Hypothalamus (tissue), 51 donors: ENCODE results near the gene CAPN11.

Source experiments
- DNase-seq, 51 donors: peaks; one replicate each; lab custom pipeline; 2025; lab: John Stamatoyannopoulos, UW

The CAPN11 gene

DNA sequence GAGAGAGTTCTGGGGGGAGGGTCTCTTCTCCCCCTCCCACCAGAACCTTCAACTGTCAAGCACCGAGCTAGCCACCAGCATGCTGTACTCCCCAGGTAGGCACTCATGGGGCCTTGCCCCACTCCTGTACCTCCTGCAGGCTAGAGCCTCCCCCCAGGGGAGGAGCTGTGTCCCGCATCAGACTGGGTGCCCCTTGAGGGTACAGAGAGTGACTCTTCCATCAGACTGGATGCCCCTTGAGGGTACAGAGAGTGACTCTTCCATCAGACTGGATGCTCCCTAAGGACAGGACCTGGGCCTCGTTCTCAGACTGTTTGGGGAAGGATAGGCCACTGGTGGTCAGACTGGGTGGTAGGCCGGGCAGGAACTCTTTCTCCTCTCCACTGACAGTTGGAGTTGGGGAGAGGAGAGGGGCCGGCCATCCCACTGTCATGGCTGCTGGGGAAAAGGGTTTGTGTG is at the start of gene CAPN11:
Gene CAPN11 (plus strand): TSS at position 51 of the 459 bp plus-strand sequence. CDS start 29 bp downstream, at position 80.
- DNase-seq = no peak

DNA sequence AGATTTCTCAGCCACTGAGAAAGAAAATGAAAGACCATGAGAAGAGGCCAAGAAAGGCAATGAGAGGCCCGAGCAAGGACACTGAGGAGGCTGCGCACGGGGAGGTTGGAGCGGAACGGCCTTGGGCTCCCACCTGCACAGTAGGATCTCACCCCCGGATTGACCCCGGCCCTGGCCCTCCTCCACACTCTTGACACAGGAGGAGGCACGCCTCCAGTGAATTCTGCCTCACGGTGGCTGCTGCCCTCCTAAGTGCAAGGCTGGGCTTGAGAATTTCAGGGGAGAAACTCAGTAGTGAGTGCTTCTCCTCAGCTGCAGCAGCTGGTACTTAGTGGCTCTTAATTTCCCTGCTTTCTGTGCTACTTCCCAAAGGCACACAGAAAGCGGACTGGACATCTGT is 49.4 kb upstream of the CAPN11 start:
- DNase-seq = no peak

DNA sequence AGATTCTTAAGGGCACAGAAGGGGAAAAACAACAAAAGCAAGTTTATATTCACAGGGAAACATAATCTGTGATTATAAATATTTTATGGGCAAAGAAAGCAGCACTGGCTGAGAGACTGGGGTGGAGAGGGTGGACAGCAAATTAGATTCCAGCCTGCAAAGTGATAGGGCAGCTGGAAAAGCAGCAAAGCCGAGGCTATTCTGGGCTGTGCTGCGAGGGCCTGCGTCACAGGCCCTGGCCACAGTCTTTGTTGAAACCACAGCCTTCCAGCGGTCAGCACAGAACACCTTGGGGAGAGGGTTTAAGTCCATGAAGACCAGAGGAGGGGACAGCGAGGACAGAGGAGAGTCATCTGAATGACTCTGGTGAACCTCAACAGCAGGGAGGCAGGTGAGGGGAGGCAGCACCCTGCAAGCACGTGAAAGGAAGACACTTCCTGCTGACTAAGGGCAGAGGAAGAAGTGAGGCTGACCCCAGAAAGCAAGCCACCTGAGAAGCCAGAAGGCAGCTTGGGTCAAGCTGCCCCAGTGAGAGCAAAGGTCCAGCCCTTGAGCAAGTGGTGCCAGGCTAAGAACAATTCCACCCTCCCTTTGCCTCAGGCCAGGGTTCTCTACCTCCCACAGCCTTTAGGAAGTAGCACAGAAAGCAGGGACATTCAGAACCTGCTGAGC is 48.5 kb upstream of the CAPN11 start:
- DNase-seq = no peak

GRCh38 chr6:44110966-44111365 is 47.7 kb upstream of the CAPN11 start:
- no peak for DNase-seq

GRCh38 chr6:44111434-44112417 is 46.9 kb upstream of the CAPN11 start:
- no peak for DNase-seq

DNA sequence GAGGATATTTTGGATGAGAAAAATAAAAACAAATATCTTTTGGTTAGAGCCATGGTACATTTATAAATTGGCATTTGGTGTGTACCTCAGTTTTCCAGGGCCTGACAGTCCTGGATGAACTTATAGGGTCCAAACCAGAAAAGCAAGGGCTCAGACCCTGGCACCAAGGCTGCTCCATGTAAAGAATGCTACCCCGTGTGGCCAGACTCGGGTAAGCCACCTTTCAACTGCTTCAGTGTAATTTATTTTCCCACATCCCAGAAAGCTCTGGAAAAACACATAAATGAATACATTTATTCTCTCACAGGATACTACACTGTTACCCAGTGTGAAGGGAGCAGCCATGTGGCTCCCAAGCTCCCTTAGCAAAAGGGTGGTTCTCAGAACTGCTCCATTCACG is 45.2 kb upstream of the CAPN11 start:
- DNase-seq = no peak

GRCh38 chr6:44115866-44116265 is 42.8 kb upstream of the CAPN11 start:
- DNase-seq = no peak

GRCh38 chr6:44116641-44117382 is 41.8 kb upstream of the CAPN11 start:
- no peak for DNase-seq

GRCh38 chr6:44117397-44118128 is 41.1 kb upstream of the CAPN11 start:
- no peak for DNase-seq

- DNase-seq = no peak
Measured at GRCh38 chr6:44119704-44120262, 38.8 kb upstream of the CAPN11 start.

GRCh38 chr6:44120692-44121443 is 37.8 kb upstream of the CAPN11 start:
- DNase-seq = no peak

DNA sequence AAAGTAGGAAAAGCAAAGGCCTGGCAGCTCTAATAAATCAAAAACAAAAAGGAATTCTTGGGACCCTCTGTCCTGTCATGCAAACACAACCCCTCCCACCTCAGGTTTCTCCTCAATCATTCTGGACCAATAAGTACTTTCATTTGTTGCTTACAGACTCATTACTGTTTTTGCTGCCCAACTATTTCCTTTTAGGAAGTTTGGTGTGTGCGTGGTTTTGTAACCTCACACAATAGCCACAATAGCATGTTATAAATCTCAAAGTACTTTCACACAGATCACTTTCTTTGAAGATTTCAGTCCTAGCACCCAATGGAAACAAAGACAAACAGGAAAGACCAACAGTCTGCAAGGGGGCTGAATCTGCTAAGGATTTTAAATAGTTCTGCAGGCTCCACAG is 35.8 kb upstream of the CAPN11 start:
- no peak for DNase-seq

DNA sequence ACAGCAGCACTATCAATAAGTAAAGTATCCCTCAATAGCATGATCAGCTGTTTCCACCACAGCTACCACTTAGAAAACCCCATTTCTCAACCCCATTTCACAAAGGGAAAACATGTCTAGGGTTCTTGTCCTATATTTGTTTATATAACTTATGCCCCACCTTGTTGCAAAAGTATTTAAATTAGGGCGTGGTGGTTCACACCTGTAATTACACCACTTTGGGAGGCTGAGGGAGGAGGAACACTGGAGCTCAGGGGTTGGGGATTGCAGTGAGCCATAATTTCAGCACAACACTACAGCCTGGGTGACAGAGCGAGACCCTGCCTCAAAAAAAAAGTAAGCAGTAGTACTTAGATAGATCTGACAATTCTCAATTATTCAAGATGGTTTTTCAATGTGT is 35.1 kb upstream of the CAPN11 start:
- no peak for DNase-seq

- DNase-seq = peak in 15 of 51 donors; percentile 16 to 62 (median 36)
Measured at GRCh38 chr6:44126320-44127149, 32.1 kb upstream of the CAPN11 start.

DNA sequence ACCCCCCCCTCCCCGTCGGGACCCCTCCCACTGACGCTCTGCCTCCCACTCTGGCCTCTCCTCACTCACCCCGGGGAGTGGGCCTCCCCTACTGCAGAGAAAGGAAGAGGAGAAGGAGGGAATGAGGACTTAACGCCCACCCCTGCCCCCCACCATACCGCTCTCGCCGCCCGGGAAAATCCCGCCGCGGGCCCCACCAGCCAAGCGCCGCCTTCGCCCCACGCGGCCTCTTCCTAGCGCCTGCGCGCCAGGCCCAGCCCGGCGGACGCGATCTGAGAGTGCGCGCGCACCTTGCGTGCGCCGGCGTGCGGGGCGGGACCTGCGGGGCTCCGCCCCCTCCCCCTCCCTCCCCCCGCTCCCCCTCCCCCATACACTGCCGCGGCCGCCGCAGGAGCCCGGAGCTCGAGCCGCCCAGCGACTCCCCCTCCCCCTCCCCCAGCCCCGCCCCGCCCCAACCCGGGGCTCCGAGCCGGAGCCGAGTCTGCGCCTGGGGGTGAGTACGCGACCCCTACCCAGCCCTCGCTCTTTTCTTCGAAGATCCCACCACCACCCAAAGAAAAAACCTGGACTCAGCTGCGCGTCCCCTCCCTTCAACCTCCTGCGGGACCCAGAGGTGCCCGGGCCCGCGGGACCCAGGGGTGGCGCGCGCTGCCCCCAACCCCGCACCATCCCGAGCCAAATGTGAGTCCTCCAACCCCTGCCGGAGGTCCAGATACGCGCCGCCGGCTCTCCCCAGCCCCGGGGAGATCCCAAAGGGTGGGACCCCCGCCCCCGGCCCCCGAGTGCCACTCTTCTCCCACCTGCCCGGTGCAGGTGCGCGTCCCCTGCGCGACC is 31.2 kb upstream of the CAPN11 start, which contains the start of the genes MRPL14 and TMEM63B:
Gene MRPL14 (minus strand): TSS at position 267 of the 834 bp plus-strand sequence. CDS start 10,841 bp downstream, outside the sequence.
Gene TMEM63B (plus strand): TSS at position 369 of the 834 bp plus-strand sequence. CDS start 7,031 bp downstream, outside the sequence.
- peak; percentile 15 to 92 (median 79) for DNase-seq

DNA sequence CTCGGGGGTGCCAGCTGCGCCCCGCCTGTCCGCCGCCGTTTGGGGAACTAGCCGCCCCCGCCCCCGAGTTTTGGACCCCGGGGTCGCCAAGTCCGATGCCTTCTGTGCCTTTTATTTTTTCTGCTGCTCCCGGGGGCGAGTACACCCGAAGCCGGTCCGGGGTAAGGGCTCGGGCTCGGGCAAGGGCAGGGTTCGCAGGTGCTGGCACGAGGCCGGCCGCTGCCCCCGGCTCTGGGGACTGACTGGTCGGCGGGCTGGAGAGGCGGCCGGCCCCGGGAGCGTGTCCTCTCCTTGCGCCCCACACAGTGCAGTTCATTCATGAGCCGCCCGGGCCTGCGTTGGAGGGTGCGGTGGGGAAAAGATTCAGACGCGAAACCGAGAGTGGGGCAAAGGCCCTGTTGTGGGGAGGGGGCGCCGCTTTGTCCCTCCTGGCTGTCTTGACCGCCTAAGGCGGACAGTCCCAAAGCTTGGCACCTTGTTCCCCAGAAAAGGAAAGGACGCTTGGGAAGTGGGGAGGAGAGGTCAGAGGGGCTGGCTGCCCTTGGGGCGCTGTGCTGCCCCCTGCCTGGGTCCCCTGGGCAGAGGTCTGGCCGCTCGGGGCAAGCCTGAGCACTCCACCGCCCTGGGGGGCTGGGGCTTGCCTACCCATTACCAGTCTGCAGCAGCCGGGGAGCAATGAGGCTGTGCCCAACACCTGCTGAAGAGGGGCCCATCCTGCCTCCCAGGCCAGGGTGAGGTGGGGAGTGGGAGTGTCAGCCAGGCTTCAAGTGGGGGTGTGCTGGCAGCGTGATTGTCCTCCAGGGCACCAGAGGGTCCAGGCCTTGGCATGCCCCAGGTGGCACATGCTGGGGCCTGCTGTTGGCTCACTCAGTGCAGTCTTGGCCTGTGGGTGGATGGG is 30.4 kb upstream of the CAPN11 start:
- DNase-seq = peak in 25 of 51 donors; percentile 5 to 49 (median 26)
